A673 (cell line): ENCODE data around the gene PEX16. TPM values are rescaled to one million over a fixed set of nuclear protein-coding genes. Genes with fewer than 3 reads are reported as not detected.

Experiments
- BruUV-seq: library from RNA; stranded (reverse); fragments of 400-500 nt; replicated peaks from 2 replicates; lab custom pipeline; 2021; lab: Mats Ljungman, UMichigan
- CTCF ChIA-PET: fragments of 300-600 bp; sonication (Branson Sonifier 250); formaldehyde crosslinking; loops from one replicate; lab custom pipeline; 2022; ENCODE audit warnings: antibody characterized with exemption; lab: Charles Lee
- POLR2A ChIA-PET: fragments of 300-600 bp; sonication (Branson Sonifier 250); formaldehyde crosslinking; loops from one replicate; lab custom pipeline; 2022; ENCODE audit warnings: antibody characterized with exemption; ENCODE audit not compliant: low non-redundant PET; lab: Charles Lee
- DNase-seq: peaks from one replicate; pipeline ENCODE4 v3.0.0-alpha.2; 2015; ENCODE audit warnings: low spot score
- H3K27ac ChIP-seq: fragments of 200-600 bp; sonication (generic); 2 replicates; pipeline ENCODE4 v1.5.1; 2016; ENCODE audit warnings: mixed run types, low read depth, mild to moderate bottlenecking, mixed read lengths, antibody characterized with exemption, low read length; ENCODE audit not compliant: poor library complexity, severe bottlenecking
- H3K27me3 ChIP-seq: fragments of 200-600 bp; sonication (generic); replicated peaks from 2 replicates; pipeline ENCODE4 v1.6.1; 2017; ENCODE audit warnings: mixed run types, low read depth, mild to moderate bottlenecking, mixed read lengths, antibody characterized with exemption, low read length; ENCODE audit not compliant: insufficient read depth, poor library complexity
- H3K36me3 ChIP-seq: fragments of 200-600 bp; sonication (generic); 2 replicates; pipeline ENCODE4 v1.6.1; 2016; ENCODE audit warnings: mixed run types, mild to moderate bottlenecking, mixed read lengths, antibody characterized with exemption, low read length; ENCODE audit not compliant: insufficient read depth, poor library complexity, severe bottlenecking
- H3K4me1 ChIP-seq: fragments of 200-600 bp; sonication (generic); 2 replicates; pipeline ENCODE4 v1.6.1; 2017; ENCODE audit warnings: mixed run types, mild to moderate bottlenecking, mixed read lengths, antibody characterized with exemption, low read length; ENCODE audit not compliant: insufficient read depth, poor library complexity, severe bottlenecking
- H3K4me3 ChIP-seq: fragments of 200-600 bp; sonication (generic); 2 replicates; pipeline ENCODE4 v1.5.1; 2016; ENCODE audit warnings: low read depth, mixed run types, mild to moderate bottlenecking, mixed read lengths, low read length; ENCODE audit not compliant: poor library complexity, severe bottlenecking
- H3K9me3 ChIP-seq: fragments of 200-600 bp; sonication (generic); 2 replicates; pipeline ENCODE4 v1.6.1; 2016; ENCODE audit warnings: mixed run types, low read depth, mild to moderate bottlenecking, mixed read lengths, antibody characterized with exemption, low read length; ENCODE audit not compliant: poor library complexity, severe bottlenecking
- CTCF ChIP-seq: fragments of 300-800, 200-600 bp; sonication (generic); conservative IDR thresholded peaks from 2 replicates; pipeline ENCODE4 v1.5.1; 2017; ENCODE audit warnings: low read depth, mild to moderate bottlenecking, antibody characterized with exemption, low read length, moderate library complexity, mixed read lengths
- EZH2 ChIP-seq: fragments of 200-600 bp; sonication (generic); IDR thresholded peaks from 2 replicates; pipeline ENCODE4 v1.6.1; 2017; ENCODE audit warnings: borderline replicate concordance, low read depth, mild to moderate bottlenecking, mixed read lengths, antibody characterized with exemption, low read length; ENCODE audit not compliant: poor library complexity, severe bottlenecking
- intact Hi-C: fragments of 100-400 bp; cut with micrococcal nuclease; formaldehyde crosslinking; loops from one replicate; pipeline ENCODE4 v1.10.0; 2022; ENCODE audit not compliant: unreplicated experiment
- total RNA-seq: library from RNA; stranded (reverse); gene quantifications from 2 replicates; pipeline ENCODE4 v1.2.3, GENCODE V29; 2021

Gene PEX16
- total RNA-seq, 1 experiment from 2014 or later: 64.1 TPM

- H3K4me1 ChIP-seq: no peaks in the 10 kb centered on the region
- H3K27ac ChIP-seq: no peak overlapping the region
- no peak overlapping the region for H3K4me3 ChIP-seq
- CTCF ChIA-PET: interaction anchor here (1.4 kb wide), 1 partner anchor 17 kb away, joined by 4 read pairs; no protein-coding TSS in a partner anchor
- H3K9me3 ChIP-seq: no peaks in the 10 kb centered on the region
- intact Hi-C loops: no loop called here
- no peak for TF ChIP-seq EZH2
- no peak for TF ChIP-seq CTCF
- DNase-seq: no peak
- H3K36me3 ChIP-seq: peaks cover 28% of the 10 kb centered on the region
- no TSS peak for BruUV-seq
- POLR2A ChIA-PET: no interaction called here
- no peaks in the 10 kb centered on the region for H3K27me3 ChIP-seq
Observed at GRCh38 chr11:45948356-45948755, 30.7 kb upstream of the PEX16 start.

GRCh38 chr11:45947885-45948284 lies 30.2 kb upstream of the PEX16 start:
- Histone ChIP-seq H3K9me3 (no peaks in the 10 kb centered on the region), H3K4me3 (no peak overlapping the region), H3K27me3 (no peaks in the 10 kb centered on the region), H3K27ac (no peak overlapping the region), H3K36me3 (peaks cover 23% of the 10 kb centered on the region), H3K4me1 (no peaks in the 10 kb centered on the region)
- ChIA-PET POLR2A (no interaction called here), CTCF (interaction anchor here (1.4 kb wide), 1 partner anchor 17 kb away, joined by 4 read pairs; no protein-coding TSS in a partner anchor)
- no peak for DNase-seq
- TF ChIP-seq EZH2: no peak
- TF ChIP-seq CTCF: no peak
- intact Hi-C loops: no loop called here
- BruUV-seq: no TSS peak

- Histone ChIP-seq H3K4me1 (no peaks in the 10 kb centered on the region), H3K27ac (no peak overlapping the region), H3K9me3 (no peaks in the 10 kb centered on the region), H3K27me3 (no peaks in the 10 kb centered on the region), H3K4me3 (no peak overlapping the region), H3K36me3 (peaks cover 23% of the 10 kb centered on the region)
- intact Hi-C loops: no loop called here
- ChIA-PET POLR2A (no interaction called here), CTCF (no interaction called here)
- DNase-seq: no peak
- BruUV-seq: no TSS peak
- TF ChIP-seq CTCF: no peak
- no peak for TF ChIP-seq EZH2
Observed at GRCh38 chr11:45945397-45945999, 27.8 kb upstream of the PEX16 start.
